Left lung (tissue), 10 donors: Measurements from ENCODE around the gene LAMB2. TPM values are rescaled to one million over a fixed set of nuclear protein-coding genes. Genes with fewer than 3 reads are reported as not detected.

Source experiments
- ATAC-seq: fragments of 200-7000 bp; cut with Tn5 transposase; one replicate; pipeline ENCODE4 v1.9.1; 2020; ENCODE audit warnings: moderate library complexity
- DNase-seq, 4 donors: peaks; one replicate each; pipeline ENCODE4 v3.0.0-alpha.2; 2013 to 2020
- H3K27ac ChIP-seq, 2 donors: fragments of 200-600 bp; sonication (generic) in 1 of 2; one replicate each; pipeline versions ENCODE4 v1.5.0 to v1.8.0; 2020 to 2021
- H3K27me3 ChIP-seq, 2 donors: fragments of 200-600 bp; sonication (generic) in 1 of 2; one replicate each; pipeline versions ENCODE4 v1.5.0 to v1.8.0; 2020 to 2021
- H3K36me3 ChIP-seq, 2 donors: fragments of 200-600 bp; sonication (generic) in 1 of 2; one replicate each; pipeline versions ENCODE4 v1.5.0 to v1.8.0; 2020 to 2021
- H3K4me1 ChIP-seq, 2 donors: fragments of 200-600 bp; one replicate each; pipeline ENCODE4 v1.8.0; 2021
- H3K4me3 ChIP-seq, 2 donors: fragments of 200-600 bp; sonication (generic) in 1 of 2; one replicate each; pipeline versions ENCODE4 v1.5.0 to v1.8.0; 2020 to 2021; ENCODE audit warnings: mild to moderate bottlenecking in 1 of 2
- H3K9me3 ChIP-seq, 2 donors: fragments of 200-600 bp; sonication (generic) in 1 of 2; one replicate each; pipeline versions ENCODE4 v1.5.0 to v1.8.0; 2020 to 2021
- intact Hi-C, 2 donors: fragments of 100-400 bp; cut with DNase I; formaldehyde crosslinking; loops; one replicate each; pipeline versions ENCODE4 v1.11.2 to v1.14.2; 2022
- polyA plus RNA-seq, 6 donors: library from polyadenylated mRNA; unstranded; fragments of 120-200 nt; gene quantifications; one replicate each; pipeline ENCODE4 v1.2.1, GENCODE V29; 2013; ENCODE audit not compliant: insufficient read length in 6 of 6
- total RNA-seq, 2 donors: library from RNA; stranded (reverse); fragmentation: NEBNext Ultra II Directional; extraction: Animal tissue kit (Norgen Biotek cat#: 25700); gene quantifications; one replicate each; pipeline ENCODE4 v1.2.1, GENCODE V29; 2021
- TF ChIP-seq, protein P1 (sequence below), 2 donors: fragments of 200-600 bp; sonication (generic) in 1 of 2; IDR thresholded peaks; one replicate each; pipeline versions ENCODE4 v1.5.0 to v1.8.0; 2021; ENCODE audit warnings: antibody characterized with exemption in 2 of 2
- donor health status: DM: no; HTN: yes; CAD: no.
- donor health status: DM: no; HTN: no; CAD: no.

The LAMB2 gene
- total and polyA plus RNA-seq, 8 donors: 283 to 501 (median 444) TPM

DNA sequence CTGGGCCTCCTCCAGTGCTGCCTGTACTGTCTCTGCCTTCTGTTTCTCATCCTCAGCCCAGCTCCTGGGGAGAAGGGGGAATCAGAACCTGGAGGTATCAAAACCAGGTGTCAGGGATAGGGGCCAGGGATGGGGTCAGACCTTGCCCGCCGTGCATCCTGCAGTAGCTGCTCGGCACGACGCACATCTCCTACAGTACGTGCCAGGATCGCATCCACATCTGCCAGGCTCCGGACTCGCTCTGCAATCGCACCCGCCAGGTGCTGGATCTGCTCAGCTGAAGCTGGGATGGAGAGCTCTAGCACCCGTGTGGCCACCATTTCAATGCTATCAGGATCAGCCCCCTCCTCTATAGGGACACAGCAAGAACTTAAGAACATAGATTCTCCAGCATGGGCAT lies 10.8 kb downstream of the LAMB2 start:
- ATAC-seq: no peak
- Histone ChIP-seq H3K27ac (no peak overlapping the region), H3K27me3 (no peaks in the 10 kb centered on the region), H3K4me1 (peaks cover 12 to 18% of the 10 kb centered on the region in 2 donors), H3K36me3 (peaks cover 0 to 83% of the 10 kb centered on the region in 2 donors), H3K9me3 (no peaks in the 10 kb centered on the region), H3K4me3 (no peak overlapping the region)
- intact Hi-C loops: no loop called here
- peak in 1 of 4 donors; percentile 69 for DNase-seq
- TF ChIP-seq, protein P1, sequence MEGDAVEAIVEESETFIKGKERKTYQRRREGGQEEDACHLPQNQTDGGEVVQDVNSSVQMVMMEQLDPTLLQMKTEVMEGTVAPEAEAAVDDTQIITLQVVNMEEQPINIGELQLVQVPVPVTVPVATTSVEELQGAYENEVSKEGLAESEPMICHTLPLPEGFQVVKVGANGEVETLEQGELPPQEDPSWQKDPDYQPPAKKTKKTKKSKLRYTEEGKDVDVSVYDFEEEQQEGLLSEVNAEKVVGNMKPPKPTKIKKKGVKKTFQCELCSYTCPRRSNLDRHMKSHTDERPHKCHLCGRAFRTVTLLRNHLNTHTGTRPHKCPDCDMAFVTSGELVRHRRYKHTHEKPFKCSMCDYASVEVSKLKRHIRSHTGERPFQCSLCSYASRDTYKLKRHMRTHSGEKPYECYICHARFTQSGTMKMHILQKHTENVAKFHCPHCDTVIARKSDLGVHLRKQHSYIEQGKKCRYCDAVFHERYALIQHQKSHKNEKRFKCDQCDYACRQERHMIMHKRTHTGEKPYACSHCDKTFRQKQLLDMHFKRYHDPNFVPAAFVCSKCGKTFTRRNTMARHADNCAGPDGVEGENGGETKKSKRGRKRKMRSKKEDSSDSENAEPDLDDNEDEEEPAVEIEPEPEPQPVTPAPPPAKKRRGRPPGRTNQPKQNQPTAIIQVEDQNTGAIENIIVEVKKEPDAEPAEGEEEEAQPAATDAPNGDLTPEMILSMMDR (IDR thresholded peaks at IDR 0.05): no peak

DNA sequence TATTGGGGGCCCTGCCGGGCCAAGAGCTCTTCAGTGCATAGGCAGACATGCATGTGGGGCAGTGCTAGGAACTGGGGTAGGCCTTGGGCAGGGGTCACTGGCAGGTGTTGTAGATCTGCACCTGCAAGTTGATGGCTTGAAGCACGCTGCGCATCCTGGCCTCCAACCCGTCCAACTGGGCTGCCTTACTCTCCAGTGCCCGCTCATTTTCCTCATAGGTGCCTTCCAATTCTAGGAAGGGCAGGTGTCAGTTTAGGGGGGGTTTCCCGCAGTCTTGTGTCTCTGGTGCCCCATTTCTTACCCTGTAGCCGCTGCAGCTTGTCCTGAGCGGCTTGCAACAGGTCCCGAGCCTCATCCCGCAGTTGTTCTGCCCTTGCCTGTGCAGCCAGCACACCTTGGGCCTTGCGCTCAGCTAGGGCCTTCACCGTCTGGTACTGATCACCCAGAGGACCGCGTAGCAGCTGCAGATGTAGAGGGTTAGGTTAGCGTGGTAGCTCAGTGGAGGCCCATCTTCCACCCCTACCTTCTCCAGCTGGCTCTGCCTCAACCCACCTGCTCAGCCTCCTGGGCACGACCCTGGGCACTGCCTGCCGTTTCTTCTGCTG lies 11.6 kb downstream of the LAMB2 start:
- Histone ChIP-seq H3K27me3 (no peaks in the 10 kb centered on the region), H3K4me1 (peaks cover 12 to 18% of the 10 kb centered on the region in 2 donors), H3K36me3 (peaks cover 0 to 83% of the 10 kb centered on the region in 2 donors), H3K9me3 (no peaks in the 10 kb centered on the region), H3K4me3 (peak overlapping the region; percentile 63 to 80), H3K27ac (peak overlapping the region; percentile 90 to 92)
- intact Hi-C loops: no loop called here
- TF ChIP-seq, protein P1 (IDR thresholded peaks at IDR 0.05): no peak
- DNase-seq (no peak), ATAC-seq (no peak)

DNA sequence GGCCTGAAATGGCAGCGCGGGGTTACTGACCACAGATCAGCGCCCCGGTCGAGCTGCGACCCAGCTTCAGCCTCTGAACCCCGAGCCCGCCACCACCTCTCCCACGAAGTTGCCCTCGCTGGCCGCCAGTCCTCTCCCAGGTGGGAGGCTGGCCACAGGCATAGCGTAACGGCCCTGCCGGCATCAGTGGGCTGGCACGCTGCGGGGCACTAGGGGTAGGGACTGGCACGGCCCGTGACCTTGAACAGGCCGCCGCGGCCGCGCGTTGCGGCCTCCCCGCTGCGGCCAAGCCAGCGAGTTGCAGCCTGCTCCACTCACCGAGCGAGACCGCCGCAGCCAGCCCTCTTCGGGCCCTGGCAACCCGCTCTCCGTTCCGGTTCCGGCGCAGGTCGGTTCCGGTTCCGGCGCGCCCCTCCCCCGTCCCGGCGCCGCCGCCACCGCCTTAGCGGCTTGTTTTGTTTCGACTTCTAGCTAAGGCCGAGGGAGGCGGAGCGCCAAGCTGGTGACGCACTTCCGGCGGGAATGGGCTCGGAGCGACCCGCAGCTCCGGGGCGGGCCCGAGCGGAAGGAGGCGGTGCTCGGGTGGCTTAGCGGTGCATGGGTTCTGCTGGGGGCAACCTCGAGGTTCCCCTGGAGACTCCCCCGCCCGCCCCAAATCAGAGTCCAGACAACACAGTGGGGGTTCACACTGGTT lies 12.3 kb downstream of the LAMB2 start, which contains the start of gene USP19:
TSS of gene USP19 (minus strand) at position 386 of the 694 bp plus-strand sequence. CDS start 1,678 bp downstream, outside the sequence.
- intact Hi-C loops: no loop called here
- Histone ChIP-seq H3K36me3 (peaks cover 4 to 83% of the 10 kb centered on the region in 2 donors), H3K27me3 (no peaks in the 10 kb centered on the region), H3K27ac (peak within 1 kb of the TSS; percentile 90 to 92), H3K4me3 (peak within 1 kb of the TSS; percentile 63 to 80), H3K9me3 (no peaks in the 10 kb centered on the region), H3K4me1 (peaks cover 12 to 18% of the 10 kb centered on the region in 2 donors)
- TF ChIP-seq, protein P1 (IDR thresholded peaks at IDR 0.05): no peak
- ATAC-seq (peak; percentile 93), DNase-seq (peak; percentile 92 to 99 (median 96))

DNA sequence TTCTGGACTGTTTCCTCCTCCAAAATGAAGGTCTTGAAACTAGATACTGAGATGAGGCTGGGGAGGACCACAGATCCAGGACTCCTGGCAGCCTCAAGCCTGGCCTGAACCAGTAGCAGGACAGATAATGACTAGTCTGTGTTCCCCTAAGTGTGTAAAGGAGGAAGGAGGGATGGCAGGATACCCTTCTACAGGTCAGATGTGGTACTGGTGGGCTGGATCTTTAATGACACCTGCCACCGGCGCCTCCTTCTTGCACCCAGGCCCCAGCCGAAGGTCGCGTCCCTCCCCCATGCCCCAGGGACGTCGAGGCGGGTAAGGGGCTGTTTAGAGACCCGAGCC lies 12.8 kb downstream of the LAMB2 start:
- H3K36me3 ChIP-seq: peaks cover 4 to 83% of the 10 kb centered on the region in 2 donors
- intact Hi-C loops: no loop called here
- TF ChIP-seq, protein P1 (IDR thresholded peaks at IDR 0.05): no peak
- H3K9me3 ChIP-seq: no peaks in the 10 kb centered on the region
- peak overlapping the region; percentile 63 to 80 for H3K4me3 ChIP-seq
- peak overlapping the region; percentile 90 to 92 for H3K27ac ChIP-seq
- ATAC-seq (no peak), DNase-seq (no peak)
- peaks cover 12 to 18% of the 10 kb centered on the region in 2 donors for H3K4me1 ChIP-seq
- no peaks in the 10 kb centered on the region for H3K27me3 ChIP-seq

DNA sequence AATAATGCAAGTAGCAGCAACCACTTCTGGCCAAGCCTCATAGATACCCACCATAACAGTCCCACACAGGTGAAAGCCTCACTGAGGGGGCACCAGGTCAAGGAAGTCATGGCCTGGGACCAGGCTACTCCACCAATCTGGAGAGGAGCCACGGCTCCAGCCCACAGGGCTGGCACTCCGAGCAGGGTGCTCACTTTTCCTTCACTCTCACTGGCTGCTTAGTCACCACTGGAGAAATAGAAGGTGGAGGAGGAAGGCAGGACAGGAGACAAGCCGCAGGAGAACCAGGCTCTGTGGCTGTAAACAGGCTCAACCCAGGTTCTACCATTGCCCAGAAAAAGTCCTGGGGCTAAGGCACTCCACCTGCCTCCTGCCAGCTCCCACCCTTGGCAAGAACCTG lies 13.4 kb downstream of the LAMB2 start:
- DNase-seq: no peak
- peak overlapping the region; percentile 90 to 92 for H3K27ac ChIP-seq
- H3K9me3 ChIP-seq: no peaks in the 10 kb centered on the region

More for the DNA sequence above, 13.4 kb downstream of the LAMB2 start:
- intact Hi-C loops: no loop called here
- Histone ChIP-seq H3K4me3 (peak overlapping the region; percentile 63 to 80), H3K36me3 (peaks cover 4 to 83% of the 10 kb centered on the region in 2 donors), H3K27me3 (no peaks in the 10 kb centered on the region), H3K4me1 (peaks cover 12 to 18% of the 10 kb centered on the region in 2 donors)
- TF ChIP-seq, protein P1 (IDR thresholded peaks at IDR 0.05): no peak
- no peak for ATAC-seq
